CD4-positive, alpha-beta T cell treated with Interleukin-1 beta for 1 hour (primary cell): ENCODE results near the gene SLC7A7.
"Not testable (repeated sequence)": the region's sequence is repeated elsewhere in the genome, so short reads cannot be mapped to it uniquely, and the experiment has no call there.

Experiments
- DNase-seq, 2 donors: peaks; one replicate each; pipeline ENCODE4 v3.0.0-alpha.2; 2020 to 2022

The SLC7A7 gene

GRCh38 chr14:22820731-22821130 is 5.5 kb upstream of the SLC7A7 start:
- no peak for DNase-seq

DNA sequence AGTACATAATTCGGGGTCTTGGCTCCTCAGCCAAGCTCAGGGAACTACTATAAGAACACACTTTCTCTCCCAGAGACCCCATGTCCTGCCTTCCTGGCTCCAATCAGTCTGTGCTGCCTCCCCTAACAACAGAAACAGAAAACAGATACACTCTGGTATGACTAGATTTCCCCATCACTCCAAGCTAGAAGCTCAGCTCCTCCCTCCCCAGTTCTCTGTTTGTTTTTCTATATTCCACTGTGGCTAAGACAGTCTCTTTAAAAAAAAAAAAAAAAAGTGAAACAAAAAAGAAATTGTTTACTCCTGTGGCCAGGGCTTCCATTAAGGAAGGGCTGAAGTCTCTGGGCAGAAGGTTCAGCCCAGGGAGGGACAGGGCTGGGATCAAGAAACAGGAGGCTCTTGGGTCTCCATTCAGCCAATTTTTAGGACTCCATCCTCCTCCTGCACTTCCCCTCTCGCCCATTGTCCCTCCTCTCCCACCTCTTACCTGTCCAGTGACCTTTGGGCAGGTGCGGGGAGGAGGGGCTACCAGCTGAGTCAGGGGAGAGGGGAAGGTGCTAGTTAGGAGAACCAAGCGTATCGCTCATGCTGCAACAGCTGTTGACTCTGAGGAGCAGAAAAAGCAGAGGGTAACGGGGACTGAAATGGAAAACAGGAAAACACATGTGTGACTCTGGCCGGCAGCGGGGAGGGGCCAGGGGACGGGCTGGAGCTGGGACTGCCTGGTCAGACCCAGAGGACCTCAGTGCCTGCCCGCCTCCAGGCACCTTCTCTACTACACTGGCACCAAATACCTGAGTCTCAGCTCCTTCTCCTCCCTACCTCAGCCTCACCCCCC is 4.1 kb upstream of the SLC7A7 start:
- DNase-seq: no peak

DNA sequence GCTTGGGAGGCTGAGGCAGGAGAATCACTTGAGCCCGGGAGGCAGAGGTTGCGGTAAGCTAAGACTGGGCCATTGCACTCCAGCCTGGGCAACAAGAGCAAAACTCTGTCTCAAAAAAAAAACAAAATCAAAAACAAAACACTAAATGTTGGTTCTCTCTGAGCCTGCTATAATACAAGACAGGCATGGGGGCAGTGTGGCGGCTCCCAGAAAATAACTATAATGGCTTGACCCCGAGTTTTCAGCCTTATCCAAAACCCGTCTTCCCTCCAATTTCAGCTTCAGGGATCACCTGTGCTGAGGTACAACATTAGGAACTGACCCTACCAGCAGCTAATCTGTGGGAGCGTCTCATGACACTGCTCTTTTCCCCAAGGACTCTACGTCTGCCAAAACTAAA is 862 bp downstream of the SLC7A7 start:
- no peak for DNase-seq

- DNase-seq: no peak
Observed at GRCh38 chr14:22813145-22813544, 2.1 kb downstream of the SLC7A7 start.

GRCh38 chr14:22812744-22813143 is 2.5 kb downstream of the SLC7A7 start:
- DNase-seq: no peak

GRCh38 chr14:22811722-22812121 is 3.5 kb downstream of the SLC7A7 start:
- no peak for DNase-seq

GRCh38 chr14:22808388-22809209 is 6.6 kb downstream of the SLC7A7 start:
- no peak for DNase-seq

DNA sequence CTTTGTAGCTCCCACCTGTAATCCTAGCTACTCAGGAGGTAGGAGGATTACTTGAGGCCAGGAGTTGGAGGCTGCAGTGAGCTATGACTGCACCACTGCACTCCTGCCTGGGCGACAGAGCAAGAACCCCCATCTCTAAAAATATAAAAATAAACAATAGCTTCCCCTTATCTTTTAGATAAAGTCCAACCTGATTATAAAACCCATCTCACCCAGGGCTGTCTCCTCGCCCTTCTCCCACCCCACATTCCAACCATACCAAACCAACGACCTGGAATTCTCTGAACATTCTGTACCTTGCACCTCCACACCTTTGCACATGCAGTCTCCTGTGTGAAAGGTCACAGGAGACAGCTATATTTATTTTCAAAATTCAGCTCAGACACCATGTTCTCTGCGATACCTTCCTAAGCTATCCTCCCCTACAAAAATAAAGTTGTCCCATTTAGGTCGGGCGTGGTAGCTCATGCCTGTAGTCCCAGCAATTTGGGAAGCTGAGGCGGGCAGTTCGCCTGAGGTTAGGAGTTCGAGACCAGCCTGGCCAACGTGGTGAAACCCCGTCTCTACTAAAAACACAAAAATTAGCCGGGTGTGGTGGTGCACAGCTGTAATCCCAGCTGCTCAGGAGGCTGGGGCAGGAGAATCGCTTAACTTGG is 7.7 kb downstream of the SLC7A7 start:
- no peak for DNase-seq

GRCh38 chr14:22805235-22805634 is 10.0 kb downstream of the SLC7A7 start:
- not testable (repeated sequence) for DNase-seq

- DNase-seq: no peak
Observed at GRCh38 chr14:22803687-22803974, 11.6 kb downstream of the SLC7A7 start.

- no peak for DNase-seq
Observed at GRCh38 chr14:22802860-22803686, 12.2 kb downstream of the SLC7A7 start.

- no peak for DNase-seq
Observed at GRCh38 chr14:22801716-22802115, 13.5 kb downstream of the SLC7A7 start.

DNA sequence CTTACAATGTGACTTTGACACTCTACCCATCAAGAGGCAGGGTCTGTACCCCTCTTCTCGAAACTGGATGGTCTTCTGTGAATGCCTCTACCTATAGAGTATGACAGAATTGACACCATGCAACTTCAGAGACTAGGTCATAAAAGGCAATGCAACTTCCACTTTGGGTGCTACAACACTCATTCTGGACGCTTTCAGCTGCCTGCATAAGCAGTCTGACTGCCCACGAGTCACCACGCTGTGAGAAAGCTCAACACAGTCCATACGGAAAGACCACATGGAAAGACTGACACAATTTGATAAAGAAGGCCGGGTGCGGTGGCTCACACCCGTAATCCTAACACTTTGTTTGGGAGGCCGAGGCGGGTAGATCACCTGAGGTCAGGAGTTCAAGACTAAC is 14.9 kb downstream of the SLC7A7 start:
- no peak for DNase-seq

DNA sequence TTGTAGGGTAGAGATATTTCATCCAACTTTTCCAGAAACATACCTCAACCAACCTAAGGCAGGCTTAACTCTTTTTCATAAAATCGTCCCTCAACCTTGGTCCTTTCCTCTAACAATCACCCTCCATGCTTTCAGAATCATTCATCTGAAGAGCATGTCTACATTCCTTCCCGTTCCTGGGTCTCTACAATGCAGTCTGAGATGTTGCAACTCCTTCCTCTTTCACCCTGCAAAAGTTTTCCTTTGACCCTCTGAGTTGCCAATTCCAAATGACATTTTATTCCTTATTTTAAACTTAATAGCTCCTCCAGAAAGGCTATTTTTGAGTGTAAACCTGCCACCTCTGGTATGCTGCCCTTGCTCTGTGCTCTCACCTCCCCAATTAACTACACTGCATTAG is 16.7 kb downstream of the SLC7A7 start:
- no peak for DNase-seq

DNA sequence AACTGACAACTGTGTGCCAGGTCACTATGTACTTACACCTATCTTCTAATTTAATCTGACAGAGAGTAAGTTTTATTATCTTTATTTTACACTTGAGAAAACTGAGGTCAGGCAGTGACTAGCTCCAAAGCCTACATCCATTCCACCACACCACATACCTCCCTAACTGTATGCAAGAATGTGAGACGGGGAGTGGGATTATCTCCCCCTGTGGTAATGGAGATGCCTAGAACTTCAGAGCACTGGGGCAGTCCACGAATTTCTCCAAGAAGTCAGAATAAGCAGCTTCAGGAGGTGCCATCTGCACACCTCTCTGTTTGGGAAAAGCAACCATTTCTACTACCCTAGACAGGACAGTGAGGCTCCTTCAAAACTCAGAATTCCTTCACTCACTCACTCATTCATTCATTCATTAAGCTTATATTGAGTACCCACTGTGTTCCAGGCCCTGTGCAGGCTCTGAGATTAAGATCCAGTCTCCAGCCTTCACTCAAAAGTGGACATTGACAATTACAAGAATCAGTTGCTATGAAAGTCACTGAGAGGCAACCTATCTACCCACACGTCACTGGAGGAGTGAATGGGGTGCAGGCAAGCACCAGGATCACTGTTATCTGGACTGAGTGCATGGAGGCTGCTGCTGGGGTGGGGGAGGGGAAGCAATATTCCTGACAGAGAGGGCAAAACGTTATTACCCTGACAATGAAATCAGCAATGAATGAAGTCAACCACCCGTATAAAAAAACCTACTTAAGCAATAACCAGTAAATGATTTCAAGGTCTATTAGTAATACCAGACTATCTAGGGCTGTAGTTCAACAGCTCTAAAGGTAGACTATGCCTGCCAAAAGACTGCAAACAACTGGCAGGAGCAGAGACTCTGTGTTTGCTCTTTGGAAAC is 18.0 kb downstream of the SLC7A7 start:
- DNase-seq: no peak

DNA sequence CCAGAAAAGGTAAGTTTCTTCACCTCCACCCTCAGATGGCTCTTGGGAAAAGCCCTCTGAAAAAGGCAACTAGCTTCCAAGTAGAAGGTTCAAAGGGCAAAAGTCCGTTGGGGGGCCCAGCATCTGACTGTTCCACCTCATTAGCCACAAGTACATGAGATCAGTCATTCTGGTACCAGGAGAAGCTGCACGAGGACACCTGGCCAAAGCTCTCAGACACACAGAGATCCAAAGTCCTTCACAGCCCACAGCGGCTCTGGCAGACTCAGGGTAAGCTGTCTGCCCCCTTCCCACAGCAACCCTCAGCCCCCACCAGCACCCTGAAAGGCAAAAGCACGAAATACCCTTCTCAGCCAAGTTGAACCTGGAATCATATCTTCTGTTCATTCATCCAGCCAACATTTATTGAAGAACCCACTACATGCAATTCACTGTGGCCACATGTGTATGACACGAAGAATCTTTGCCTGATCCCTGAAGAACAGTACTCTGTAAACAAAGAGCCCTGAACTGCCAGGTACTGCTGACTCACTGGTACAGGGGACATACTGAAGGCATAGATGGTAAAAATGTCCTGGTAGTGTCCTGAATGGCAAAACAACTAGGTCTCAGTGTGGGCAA is 19.0 kb downstream of the SLC7A7 start:
- DNase-seq: no peak

DNA sequence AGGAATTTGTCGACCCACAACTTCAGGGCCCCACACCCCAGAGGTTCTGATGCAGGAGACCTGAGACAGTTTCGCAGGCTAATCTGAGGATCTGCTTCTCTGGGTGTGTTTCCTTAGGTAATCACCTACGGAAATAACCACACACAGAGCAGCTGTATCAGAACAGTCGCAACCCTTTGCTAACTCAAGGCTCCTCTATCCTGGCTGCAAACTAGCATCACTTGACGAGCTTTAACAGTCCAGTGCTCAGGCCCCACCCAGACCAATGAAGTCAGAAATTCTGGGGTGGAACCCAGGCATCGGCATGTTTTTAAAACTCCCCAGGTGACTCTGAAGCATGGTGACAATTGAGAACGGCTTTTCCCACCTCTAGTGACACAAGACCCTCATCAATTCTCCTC is 20.7 kb downstream of the SLC7A7 start:
- DNase-seq: peak in 1 of 2 donors; percentile 42

- DNase-seq: no peak
Observed at GRCh38 chr14:22793976-22794375, 21.3 kb downstream of the SLC7A7 start.

DNA sequence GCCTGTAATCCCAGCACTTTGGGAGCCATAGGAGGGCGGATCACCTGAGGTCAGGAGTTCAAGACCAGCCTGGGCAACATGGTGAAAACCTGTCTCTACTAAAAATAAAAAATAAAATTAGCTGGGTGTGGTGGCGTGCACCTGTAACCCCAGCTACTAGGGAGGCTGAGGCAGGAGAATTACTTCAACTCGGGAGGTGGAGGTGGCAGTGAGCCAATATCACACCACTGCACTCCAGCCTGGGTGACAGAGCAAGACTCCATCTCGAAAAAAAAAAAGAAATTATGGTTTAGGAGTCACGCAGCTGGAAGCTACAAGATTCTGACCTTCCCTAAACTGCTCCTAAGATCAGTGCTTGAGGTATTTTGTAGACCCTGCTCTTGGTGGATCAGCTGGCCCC is 21.7 kb downstream of the SLC7A7 start:
- DNase-seq: not testable (repeated sequence)

DNA sequence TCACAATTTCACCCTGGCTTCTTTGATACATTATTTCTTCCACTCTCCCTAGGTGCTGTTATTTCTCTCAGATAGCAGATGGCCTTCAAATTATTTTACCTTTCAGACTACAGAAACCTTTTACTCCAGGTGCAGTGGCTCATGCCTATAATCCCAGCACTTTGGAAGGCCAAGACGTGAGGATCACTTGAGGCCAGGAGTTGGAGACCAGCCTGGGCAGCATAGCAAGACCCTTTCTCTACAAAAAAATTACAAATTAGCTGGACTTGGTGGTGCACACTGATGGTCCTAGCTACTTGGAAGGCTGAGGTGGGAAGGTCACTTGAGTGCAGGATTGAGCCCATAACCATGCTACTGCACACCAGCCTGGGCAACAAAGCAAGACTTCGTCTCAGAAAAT is 23.1 kb downstream of the SLC7A7 start:
- DNase-seq: no peak

DNA sequence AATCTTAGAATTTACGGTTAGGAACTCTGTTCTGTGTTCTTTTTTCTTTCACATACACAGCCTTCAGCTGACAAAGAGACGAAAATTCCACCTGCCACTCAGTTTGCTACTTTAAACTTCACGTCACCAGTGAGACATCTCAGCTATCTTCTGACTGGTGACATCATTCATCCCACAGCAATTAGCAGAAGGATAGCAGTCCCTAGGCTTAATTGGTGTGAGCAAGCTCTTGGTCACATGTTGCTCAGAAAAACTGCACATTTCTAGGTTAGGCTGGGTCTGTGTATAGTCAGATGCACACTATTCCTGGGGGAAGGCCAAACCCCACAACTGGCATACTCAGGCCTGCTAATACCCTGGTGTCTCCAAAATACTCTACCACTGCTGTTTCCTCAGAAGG is 23.9 kb downstream of the SLC7A7 start:
- DNase-seq: peak in 1 of 2 donors; percentile 12
